SK-N-SH (cell line): Measurements from ENCODE around the gene SLC38A3. TPM values are rescaled to one million over a fixed set of nuclear protein-coding genes. Genes with fewer than 3 reads are reported as not detected.
A peak's percentile ranks its signal among the peaks of the same experiment; 100 is the strongest.

Source experiments
- CTCF ChIA-PET: fragments of 300-600, 350-600 bp; formaldehyde crosslinking; extraction: SDS; loops from one replicate; lab custom pipeline; 2021; lab: Yijun Ruan, JAX
- POLR2A ChIA-PET: fragments of 350-600 bp; sonication (Branson Sonifier 250); formaldehyde crosslinking; extraction: SDS; loops from one replicate; lab custom pipeline; 2020; ENCODE audit warnings: antibody characterized with exemption, inconsistent platforms; lab: Yijun Ruan, JAX
- DNase-seq: peaks from one replicate; pipeline ENCODE4 v3.0.0; 2012
- H2AFZ ChIP-seq: fragments of 200-600 bp; sonication (generic); 2 replicates; pipeline ENCODE4 v1.8.1; 2016; ENCODE audit warnings: antibody characterized with exemption, mild to moderate bottlenecking, low read depth
- H3F3A ChIP-seq: fragments of 200-600 bp; sonication (generic); replicated peaks from 2 replicates; pipeline ENCODE3; 2016; ENCODE audit warnings: antibody characterized with exemption, mild to moderate bottlenecking; ENCODE audit not compliant: insufficient read depth
- H3K27ac ChIP-seq, 2 experiments: fragments of 200-500 bp in 1 of 2; fragments of 200-600 bp in 1 of 2; sonication (Bioruptor generic) in 1 of 2; sonication (generic), shearing (Covaris generic) in 1 of 2; 2 replicates each; pipeline versions ENCODE4 v1.5.1 to v1.6.1; 2014 to 2016; ENCODE audit warnings: low read depth in 2 of 2, inconsistent platforms in 1 of 2, low read length in 1 of 2, mild to moderate bottlenecking in 1 of 2, mixed read lengths in 1 of 2
- H3K27me3 ChIP-seq: fragments of 200-600 bp; sonication (generic), shearing (Covaris generic); 2 replicates; pipeline ENCODE4 v1.6.1; 2016; ENCODE audit warnings: mixed run types; ENCODE audit not compliant: insufficient read depth
- H3K36me3 ChIP-seq, 2 experiments: fragments of 200-500 bp in 1 of 2; fragments of 200-600 bp in 1 of 2; sonication (Bioruptor generic) in 1 of 2; sonication (generic) in 1 of 2; replicated peaks in 1 of 2; 2 replicates each; pipeline versions ENCODE3 to v1.5.1; 2014 to 2016; ENCODE audit warnings: low read length in 1 of 2, mild to moderate bottlenecking in 1 of 2; ENCODE audit not compliant: insufficient read depth in 2 of 2, control insufficient read depth in 1 of 2
- H3K4me1 ChIP-seq, 2 experiments: fragments of 200-500 bp in 1 of 2; fragments of 200-600 bp in 1 of 2; sonication (Bioruptor generic) in 1 of 2; sonication (generic), shearing (Covaris generic) in 1 of 2; 2 replicates each; pipeline versions ENCODE4 v1.5.1 to v1.6.1; 2014 to 2016; ENCODE audit warnings: low read depth in 1 of 2, low read length in 1 of 2, mixed run types in 1 of 2; ENCODE audit not compliant: insufficient read depth in 2 of 2, control insufficient read depth in 1 of 2
- H3K4me2 ChIP-seq: fragments of 200-600 bp; sonication (generic), shearing (Covaris generic); 2 replicates; pipeline ENCODE4 v1.6.1; 2017; ENCODE audit warnings: mixed run types
- H3K4me3 ChIP-seq, 2 experiments: fragments of 200-500 bp in 1 of 2; fragments of 200-600 bp in 1 of 2; sonication (Bioruptor generic) in 1 of 2; sonication (generic), shearing (Covaris generic) in 1 of 2; 2 replicates each; pipeline versions ENCODE4 v1.5.1 to v1.8.1; 2014 to 2016; ENCODE audit warnings: low read depth in 2 of 2, inconsistent platforms in 1 of 2, low read length in 1 of 2, mild to moderate bottlenecking in 1 of 2, mixed read lengths in 1 of 2, moderate library complexity in 1 of 2
- H3K79me2 ChIP-seq: fragments of 200-600 bp; sonication (generic); 2 replicates; pipeline ENCODE4 v1.8.1; 2017; ENCODE audit warnings: mild to moderate bottlenecking; ENCODE audit not compliant: insufficient read depth
- H3K9ac ChIP-seq: fragments of 200-600 bp; sonication (generic); 2 replicates; pipeline ENCODE4 v1.6.1; 2017; ENCODE audit warnings: mixed run types
- H3K9me2 ChIP-seq: fragments of 200-600 bp; sonication (generic); 2 replicates; pipeline ENCODE4 v1.6.1; 2017; ENCODE audit warnings: mixed run types
- H3K9me3 ChIP-seq: fragments of 200-600 bp; sonication (generic); 2 replicates; pipeline ENCODE4 v1.6.1; 2017; ENCODE audit warnings: mixed run types, mild to moderate bottlenecking, moderate library complexity
- H4K20me1 ChIP-seq: fragments of 200-600 bp; sonication (generic); 2 replicates; pipeline ENCODE4 v1.6.1; 2017; ENCODE audit warnings: mild to moderate bottlenecking, mixed run types; ENCODE audit not compliant: insufficient read depth
- CHD2 ChIP-seq: fragments of 150-350 bp; IDR thresholded peaks from 2 replicates; pipeline ENCODE4 v1.6.1; 2018; ENCODE audit warnings: low read length; ENCODE audit not compliant: partially characterized antibody
- CTCF ChIP-seq: fragments of 200-600 bp; sonication (generic); IDR thresholded peaks from 2 replicates; pipeline ENCODE4 v1.6.1; 2017; ENCODE audit warnings: antibody characterized with exemption, mild to moderate bottlenecking, moderate library complexity
- ELF1 ChIP-seq: IDR thresholded peaks from 2 replicates; pipeline ENCODE4 v1.4.0; 2012
- EP300 ChIP-seq, 2 experiments: IDR thresholded peaks; 2 replicates each; pipeline versions ENCODE4 v1.4.0 to v1.6.1; 2012; ENCODE audit warnings: borderline replicate concordance in 1 of 2, low read depth in 1 of 2, low read length in 1 of 2
- EZH2phosphoT487 ChIP-seq: fragments of 200-600 bp; sonication (generic); IDR thresholded peaks from 2 replicates; pipeline ENCODE4 v1.6.1; 2017; ENCODE audit warnings: low read depth, mixed run types, mild to moderate bottlenecking, antibody characterized with exemption, moderate library complexity, borderline replicate concordance
- GABPA ChIP-seq: IDR thresholded peaks from 2 replicates; pipeline ENCODE4 v1.4.0; 2012; ENCODE audit warnings: low read depth, mild to moderate bottlenecking
- GATA2 ChIP-seq: sonication (generic); formaldehyde crosslinking; IDR thresholded peaks from 2 replicates; pipeline ENCODE4 v1.5.0; 2020; ENCODE audit warnings: mild to moderate bottlenecking, missing genetic modification reagents
- MAX ChIP-seq: IDR thresholded peaks from 2 replicates; pipeline ENCODE4 v1.4.0; 2012; ENCODE audit warnings: low read depth
- MEF2A ChIP-seq: IDR thresholded peaks from 2 replicates; pipeline ENCODE4 v1.4.0; 2012; ENCODE audit warnings: low read depth, borderline replicate concordance
- NFIC ChIP-seq: IDR thresholded peaks from 2 replicates; pipeline ENCODE4 v1.4.0; 2012; ENCODE audit warnings: borderline replicate concordance
- POLR2AphosphoS5 ChIP-seq: IDR thresholded peaks from 2 replicates; pipeline ENCODE4 v1.6.1; 2012; ENCODE audit warnings: low read depth, low read length
- SIN3A ChIP-seq: IDR thresholded peaks from 2 replicates; pipeline ENCODE4 v1.6.1; 2012; ENCODE audit warnings: low read depth, mild to moderate bottlenecking, low read length, moderate library complexity, borderline replicate concordance
- SMC3 ChIP-seq: IDR thresholded peaks from 2 replicates; pipeline ENCODE4 v1.6.1; 2012; ENCODE audit warnings: low read depth, low read length, improper control_type of control experiment
- TCF12 ChIP-seq: IDR thresholded peaks from 2 replicates; pipeline ENCODE4 v1.4.0; 2012
- TEAD4 ChIP-seq: IDR thresholded peaks from 2 replicates; pipeline ENCODE4 v1.4.0; 2012; ENCODE audit warnings: mild to moderate bottlenecking, borderline replicate concordance; ENCODE audit not compliant: insufficient read depth
- USF2 ChIP-seq: fragments of 150-350 bp; IDR thresholded peaks from 2 replicates; pipeline ENCODE4 v1.6.1; 2017; ENCODE audit warnings: antibody characterized with exemption, low read length, low read depth, borderline replicate concordance
- YY1 ChIP-seq: IDR thresholded peaks from 2 replicates; pipeline ENCODE4 v1.4.0; 2012; ENCODE audit warnings: low read depth, mild to moderate bottlenecking
- WGBS: methylation state at CpG from one replicate; pipeline ENCODE4 v1.1.6; 2017; ENCODE audit warnings: low lambda C conversion rate; 5-methylcytosine and 5-hydroxymethylcytosine counted together
- polyA plus RNA-seq, 3 experiments: library from polyadenylated mRNA; depleted of rRNA; stranded (reverse); fragments of >200 nt; gene quantifications; 2 replicates each; pipeline ENCODE4 v1.2.3, GENCODE V29; 2012

Gene SLC38A3
- polyA plus RNA-seq, 1 of the 3 experiments (the other 2 are of a cell fraction), result 0.84 TPM

- Histone ChIP-seq H3K9me2 (no peaks in the 10 kb centered on the region), H4K20me1 (no peaks in the 10 kb centered on the region), H3K4me1 (peaks cover 0 to 20% of the 10 kb centered on the region in 2 experiments; a peak in 1 of 4 replicates), H3K9me3 (no peaks in the 10 kb centered on the region), H3K4me2 (no peak overlapping the region), H3K79me2 (no peaks in the 10 kb centered on the region), H3K27ac (no peak overlapping the region), H3K27me3 (no peaks in the 10 kb centered on the region), H3K4me3 (no peak overlapping the region), H3K36me3 (peaks cover 5 to 7% of the 10 kb centered on the region in 2 experiments), H3K9ac (no peak overlapping the region), H2AFZ (no peak overlapping the region), H3F3A (no peaks in the 10 kb centered on the region)
- CTCF ChIA-PET, result interaction anchor here (3.4 to 23.1 kb wide), 3 partner anchors 16 to 56 kb away, joined by 18 to 1375 read pairs (median 684); partner anchors contain the start of genes GNAI2, GNAT1 and SLC38A3
- peak; percentile 60 for DNase-seq
- POLR2A ChIA-PET, result no interaction called here
- WGBS, result no CpG with 5 or more reads among the region's 2 CpGs
- TF ChIP-seq TCF12 (no peak), EZH2phosphoT487 (no peak), MAX (no peak), YY1 (no peak), EP300 (IDR thresholded peaks at IDR 0.05; ENCODE audit: borderline replicate concordance in 1 of 2, low read depth in 1 of 2, low read length in 1 of 2) (peak in 1 of 2 experiments; percentile 7; a peak in 1 of 4 replicates)
Observed at GRCh38 chr3:50177346-50177745, 27.7 kb upstream of the SLC38A3 start.

- CTCF ChIA-PET, result interaction anchor here (1.2 to 23.1 kb wide), 5 partner anchors 9 to 58 kb away, joined by 4 to 1375 read pairs (median 70); partner anchors contain the start of genes GNAI2, GNAT1 and SLC38A3
- no peaks in the 10 kb centered on the region for H3K9me2 ChIP-seq
- no peaks in the 10 kb centered on the region for H3F3A ChIP-seq
- no peak for TF ChIP-seq ELF1
- no peak for TF ChIP-seq POLR2AphosphoS5
- TF ChIP-seq GATA2 (CRISPR knock-in tag), result no peak
- no peak for TF ChIP-seq SMC3
- no peak for TF ChIP-seq GABPA
- no peak for TF ChIP-seq SIN3A
- TF ChIP-seq USF2, result no peak
- no peak for TF ChIP-seq MEF2A
- TF ChIP-seq CTCF, result no peak
- TF ChIP-seq CHD2, result no peak
- no peak for TF ChIP-seq TEAD4
- no peak for TF ChIP-seq MAX
- no peak for TF ChIP-seq YY1
- no peak for TF ChIP-seq NFIC
- H3K27me3 ChIP-seq, result no peaks in the 10 kb centered on the region
- peaks cover 4 to 7% of the 10 kb centered on the region in 2 experiments for H3K36me3 ChIP-seq
- POLR2A ChIA-PET, result no interaction called here
- no peak overlapping the region for H3K4me3 ChIP-seq
- DNase-seq, result no peak
- no peaks in the 10 kb centered on the region for H3K79me2 ChIP-seq
- no peak overlapping the region for H3K9ac ChIP-seq
- no peak overlapping the region for H3K27ac ChIP-seq
- 47% methylated on average over 2 of the region's 2 CpGs for WGBS
- no peaks in the 10 kb centered on the region for H4K20me1 ChIP-seq
- no peak overlapping the region for H2AFZ ChIP-seq
- H3K4me1 ChIP-seq, result peaks cover 0 to 18% of the 10 kb centered on the region in 2 experiments; a peak in 1 of 4 replicates
- no peaks in the 10 kb centered on the region for H3K9me3 ChIP-seq
- no peak overlapping the region for H3K4me2 ChIP-seq
Observed at GRCh38 chr3:50179710-50180109, 25.4 kb upstream of the SLC38A3 start.
